GM15510 (cell line): ENCODE measurements around the gene AHCYL2.

ENCODE experiments used
- POLR2A ChIP-seq: IDR thresholded peaks from 3 replicates; pipeline ENCODE4 v1.6.1; 2011; ENCODE audit warnings: borderline replicate concordance; ENCODE audit not compliant: insufficient read length; ENCODE audit errors: extremely low read depth

The AHCYL2 gene

GRCh38 chr7:129203050-129203741 lies 21.6 kb upstream of the AHCYL2 start:
- TF ChIP-seq POLR2A = no peak

DNA sequence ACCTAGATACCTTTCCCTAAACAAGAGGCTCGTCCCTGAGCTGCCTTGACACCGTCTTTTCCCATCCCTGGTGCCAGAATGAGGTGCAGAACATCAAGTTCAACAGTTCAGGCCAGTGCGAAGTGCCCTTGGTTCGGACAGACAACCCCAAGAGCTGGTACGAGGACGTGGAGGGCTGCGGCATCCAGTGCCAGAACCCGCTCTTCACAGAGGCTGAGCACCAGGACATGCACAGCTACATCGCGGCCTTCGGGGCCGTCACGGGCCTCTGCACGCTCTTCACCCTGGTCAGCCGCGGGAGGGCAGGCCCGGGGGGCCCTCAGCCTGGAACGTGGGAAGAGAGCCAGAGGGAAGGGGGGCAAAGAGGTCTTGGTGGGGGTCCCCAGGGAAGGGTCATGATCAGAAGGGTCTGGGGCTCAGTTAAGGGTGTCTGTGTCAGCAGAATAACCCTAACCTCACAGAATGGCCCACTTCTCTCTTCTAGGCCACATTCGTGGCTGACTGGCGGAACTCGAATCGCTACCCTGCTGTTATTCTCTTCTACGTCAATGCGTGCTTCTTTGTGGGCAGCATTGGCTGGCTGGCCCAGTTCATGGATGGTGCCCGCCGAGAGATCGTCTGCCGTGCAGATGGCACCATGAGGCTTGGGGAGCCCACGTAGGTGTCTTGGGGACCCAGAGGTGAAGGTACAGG lies 19.6 kb upstream of the AHCYL2 start:
- TF ChIP-seq POLR2A = no peak

GRCh38 chr7:129205987-129206785 lies 18.6 kb upstream of the AHCYL2 start:
- no peak for TF ChIP-seq POLR2A

DNA sequence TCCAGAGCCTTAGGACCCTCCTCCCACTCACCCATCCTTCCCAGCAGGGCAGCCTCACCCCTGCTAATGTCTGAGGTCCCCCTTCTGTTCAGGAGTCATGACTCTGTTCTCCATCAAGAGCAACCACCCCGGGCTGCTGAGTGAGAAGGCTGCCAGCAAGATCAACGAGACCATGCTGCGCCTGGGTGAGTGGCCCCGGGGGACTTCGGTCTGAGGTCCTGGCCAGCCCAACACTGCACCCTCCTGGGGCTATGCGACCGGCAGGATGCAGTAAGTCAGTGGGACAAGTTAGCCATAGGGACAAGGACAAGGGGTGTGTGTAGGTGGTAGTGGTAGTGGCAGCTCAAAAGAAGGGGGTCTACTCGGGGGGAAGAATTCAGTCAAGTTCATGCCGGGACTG lies 16.2 kb upstream of the AHCYL2 start:
- TF ChIP-seq POLR2A = no peak

- no peak for TF ChIP-seq POLR2A
These were observed 15.5 kb upstream of the AHCYL2 start for GRCh38 chr7:129209067-129209926.

DNA sequence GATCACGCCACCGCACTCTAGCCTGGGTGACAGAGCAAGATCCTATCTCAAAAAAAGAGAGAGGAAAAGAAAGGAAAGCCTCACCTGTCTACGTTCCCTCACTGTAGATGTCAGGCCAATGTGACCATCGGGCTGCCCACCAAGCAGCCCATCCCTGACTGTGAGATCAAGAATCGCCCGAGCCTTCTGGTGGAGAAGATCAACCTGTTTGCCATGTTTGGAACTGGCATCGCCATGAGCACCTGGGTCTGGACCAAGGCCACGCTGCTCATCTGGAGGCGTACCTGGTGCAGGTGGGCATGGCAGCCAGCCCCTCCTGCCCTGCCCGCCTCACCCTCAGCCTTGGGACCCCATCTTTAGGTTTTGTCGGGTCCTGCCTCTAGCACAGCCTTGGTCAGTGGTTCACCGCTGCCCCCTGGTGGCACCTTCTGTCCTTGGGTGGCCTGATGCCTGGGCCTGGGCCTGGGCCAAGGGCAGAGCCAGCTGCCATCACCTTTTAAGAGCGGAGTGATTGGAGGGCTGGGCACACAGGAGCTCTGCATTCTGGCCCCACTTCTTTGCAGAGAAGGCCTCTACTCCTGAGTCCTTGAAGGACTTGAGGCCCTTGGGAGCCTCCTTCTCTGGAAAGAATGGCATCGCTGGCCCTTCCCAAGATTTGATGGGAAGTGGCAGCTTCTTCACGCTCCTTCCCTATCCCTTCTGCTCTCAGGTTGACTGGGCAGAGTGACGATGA lies 14.4 kb upstream of the AHCYL2 start:
- TF ChIP-seq POLR2A = no peak

- TF ChIP-seq POLR2A = no peak
These were observed 13.9 kb upstream of the AHCYL2 start for GRCh38 chr7:129210989-129211312.

DNA sequence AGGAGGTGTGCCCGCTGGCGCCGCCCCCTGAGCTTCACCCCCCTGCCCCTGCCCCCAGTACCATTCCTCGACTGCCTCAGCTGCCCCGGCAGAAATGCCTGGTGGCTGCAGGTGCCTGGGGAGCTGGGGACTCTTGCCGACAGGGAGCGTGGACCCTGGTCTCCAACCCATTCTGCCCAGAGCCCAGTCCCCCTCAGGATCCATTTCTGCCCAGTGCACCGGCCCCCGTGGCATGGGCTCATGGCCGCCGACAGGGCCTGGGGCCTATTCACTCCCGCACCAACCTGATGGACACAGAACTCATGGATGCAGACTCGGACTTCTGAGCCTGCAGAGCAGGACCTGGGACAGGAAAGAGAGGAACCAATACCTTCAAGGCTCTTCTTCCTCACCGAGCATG lies 12.7 kb upstream of the AHCYL2 start:
- no peak for TF ChIP-seq POLR2A

GRCh38 chr7:129212596-129212995 lies 12.2 kb upstream of the AHCYL2 start:
- TF ChIP-seq POLR2A = no peak

- TF ChIP-seq POLR2A = no peak
These were observed 11.0 kb upstream of the AHCYL2 start for GRCh38 chr7:129213828-129214227.

DNA sequence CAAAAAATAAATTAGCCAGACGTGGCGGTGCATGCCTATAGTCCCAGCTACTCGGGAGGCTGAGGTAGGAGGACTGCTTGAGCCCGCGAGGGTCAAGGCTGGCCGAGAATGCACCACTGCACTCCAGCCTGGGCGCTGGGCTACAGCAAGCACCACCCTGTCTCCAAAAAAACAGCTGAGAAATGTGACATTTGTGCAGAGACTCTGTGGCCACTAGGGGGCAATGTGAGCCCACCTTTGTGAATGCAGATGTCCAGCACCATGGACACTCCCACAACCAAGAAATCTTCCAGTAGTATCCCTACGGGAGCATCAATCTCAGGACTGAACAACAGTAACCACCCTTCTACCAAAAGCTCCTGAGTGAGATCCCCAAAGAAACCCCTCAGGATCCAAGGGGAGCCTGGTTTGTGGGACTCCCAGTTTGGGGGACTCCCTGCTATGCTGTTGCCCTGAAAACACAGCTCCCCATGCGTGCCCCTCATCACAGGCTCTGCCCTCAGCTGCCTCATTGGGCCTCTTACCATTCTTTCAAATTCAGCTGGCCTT lies 6.2 kb upstream of the AHCYL2 start:
- no peak for TF ChIP-seq POLR2A

DNA sequence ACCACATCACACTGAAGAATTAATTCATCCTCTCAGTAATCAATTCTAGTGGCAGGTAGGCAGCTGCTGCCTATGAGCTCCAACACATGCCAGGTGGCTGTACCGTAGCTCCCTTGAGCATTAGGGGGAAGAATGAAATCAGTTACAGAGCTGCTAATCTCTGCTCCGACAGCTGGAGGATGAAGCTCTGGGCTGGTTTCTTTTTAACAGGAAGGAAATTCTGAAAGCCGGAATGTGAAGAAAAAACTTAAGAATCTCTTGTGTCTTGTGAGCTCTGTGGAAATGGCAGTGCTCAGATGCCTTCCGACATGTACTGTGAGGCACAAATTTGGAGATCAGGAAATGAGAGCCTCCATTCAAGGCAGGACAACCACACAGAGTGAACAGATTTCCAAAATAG lies 2.8 kb upstream of the AHCYL2 start:
- no peak for TF ChIP-seq POLR2A

GRCh38 chr7:129225206-129225930 lies 538 bp downstream of the AHCYL2 start:
- TF ChIP-seq POLR2A = no peak
